Breast epithelium (tissue), 3 donors: Measurements from ENCODE around the gene BICD1.

Experiments used
- CTCF ChIP-seq, 3 donors: fragments of 450-650 bp; IDR thresholded peaks; one replicate each; pipeline ENCODE4 v1.5.1; 2016 to 2017; ENCODE audit warnings: antibody characterized with exemption in 3 of 3, mild to moderate bottlenecking in 3 of 3, moderate library complexity in 3 of 3
- POLR2A ChIP-seq: fragments of 450-650 bp; IDR thresholded peaks from one replicate; pipeline ENCODE4 v1.6.1; 2016; ENCODE audit warnings: antibody characterized with exemption, mild to moderate bottlenecking, moderate library complexity
- POLR2AphosphoS5 ChIP-seq, 3 donors: sonication (generic); formaldehyde crosslinking; IDR thresholded peaks; one replicate each; pipeline ENCODE4 v1.6.1; 2017; ENCODE audit warnings: antibody characterized with exemption in 3 of 3

GRCh38 chr12:32091696-32092095, 15.0 kb upstream of the BICD1 start:
- TF ChIP-seq CTCF (IDR thresholded peaks at IDR 0.05) (no peak), POLR2A (no peak), POLR2AphosphoS5 (IDR thresholded peaks at IDR 0.05) (no peak)
